HG03571 (cell line): Measurements from ENCODE around the gene XAGE1B.
"Not testable (repeated sequence)": the region's sequence is repeated elsewhere in the genome, so short reads cannot be mapped to it uniquely, and the experiment has no call there.

Source experiments
- ATAC-seq: cut with Tn5 transposase; IDR thresholded peaks from one replicate; pipeline ENCODE4 v1.9.1; 2021; ENCODE audit not compliant: unreplicated experiment

Gene XAGE1B, protein sequence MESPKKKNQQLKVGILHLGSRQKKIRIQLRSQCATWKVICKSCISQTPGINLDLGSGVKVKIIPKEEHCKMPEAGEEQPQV

DNA sequence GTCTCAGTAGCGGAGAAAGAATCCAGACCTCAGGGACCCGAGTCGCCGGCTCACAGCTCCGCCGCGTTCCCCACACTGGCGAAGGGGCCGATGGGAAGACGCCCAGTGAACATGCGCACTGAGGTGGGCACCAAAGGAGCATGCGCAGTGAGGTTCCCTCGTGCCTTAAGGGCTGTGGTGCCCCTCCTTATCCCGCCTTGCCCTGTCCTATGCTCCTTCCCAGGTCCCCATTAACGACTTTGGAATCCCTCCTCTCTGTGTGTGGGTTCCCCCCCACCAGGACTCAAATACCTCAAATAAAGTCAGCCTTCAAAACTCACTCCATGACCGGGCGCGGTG, at the start of gene XAGE1B:
Gene XAGE1B, minus strand, starts transcription at position 77 of the 339 bp plus-strand sequence. CDS start 1,536 bp downstream, outside the sequence.
- ATAC-seq: not testable (repeated sequence)

DNA sequence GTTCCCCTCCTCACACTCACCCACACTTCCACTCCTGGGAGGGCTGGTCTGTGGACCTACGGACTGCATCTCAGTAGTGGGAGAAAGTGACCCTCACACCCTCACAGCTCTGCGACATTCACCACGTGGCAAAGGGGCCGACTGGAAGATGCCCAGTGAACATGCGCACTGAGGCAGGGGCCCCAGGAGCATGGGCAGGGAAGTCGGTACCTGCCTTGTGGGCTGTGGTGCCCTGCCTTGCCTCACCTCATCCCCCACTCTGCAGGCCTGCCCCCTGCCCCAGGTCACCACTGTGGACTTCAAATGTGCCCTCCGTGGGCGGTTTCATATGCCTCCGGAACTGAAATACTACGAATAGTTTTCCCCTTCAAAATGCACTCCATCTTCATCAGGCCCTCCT, 46.2 kb upstream of the XAGE1B start:
- no peak for ATAC-seq

DNA sequence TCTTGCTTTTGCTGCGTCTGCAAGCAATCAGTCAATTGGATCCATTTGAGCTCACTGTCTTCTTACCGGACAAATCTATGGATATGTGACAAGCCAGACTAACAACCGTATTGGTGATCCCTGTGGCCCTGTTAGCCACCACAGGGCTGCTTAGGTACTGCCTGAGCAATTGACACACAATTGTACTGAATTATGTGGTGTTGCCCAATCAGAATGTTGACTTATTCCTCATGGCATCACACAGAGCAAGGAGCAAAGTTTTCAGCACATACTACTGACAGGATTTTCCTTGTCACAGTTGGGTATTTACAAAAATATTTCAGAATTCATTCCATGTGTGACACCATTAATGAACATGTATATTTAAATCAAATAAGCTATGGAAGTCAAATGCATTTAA, 41.3 kb upstream of the XAGE1B start:
- no peak for ATAC-seq

DNA sequence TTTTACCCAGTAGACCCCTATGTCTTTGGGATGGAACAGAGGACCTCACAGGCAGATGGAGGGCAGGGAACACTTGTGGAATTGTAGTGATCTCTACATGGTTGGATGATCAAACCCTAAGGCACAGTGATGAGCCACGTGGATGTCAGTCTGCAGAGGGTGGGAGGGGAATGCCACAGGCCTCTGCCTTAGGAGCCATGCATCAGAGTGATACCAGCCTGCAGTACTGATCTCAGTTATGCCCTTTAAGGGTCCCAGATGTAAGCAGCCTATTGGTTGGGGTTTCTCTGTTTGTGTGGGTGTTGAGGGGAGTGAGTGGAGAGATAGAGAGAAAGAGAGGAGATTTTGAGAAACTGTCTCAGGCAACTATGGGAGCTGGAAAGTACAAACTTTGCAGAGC, 39.9 kb upstream of the XAGE1B start:
- no peak for ATAC-seq

DNA sequence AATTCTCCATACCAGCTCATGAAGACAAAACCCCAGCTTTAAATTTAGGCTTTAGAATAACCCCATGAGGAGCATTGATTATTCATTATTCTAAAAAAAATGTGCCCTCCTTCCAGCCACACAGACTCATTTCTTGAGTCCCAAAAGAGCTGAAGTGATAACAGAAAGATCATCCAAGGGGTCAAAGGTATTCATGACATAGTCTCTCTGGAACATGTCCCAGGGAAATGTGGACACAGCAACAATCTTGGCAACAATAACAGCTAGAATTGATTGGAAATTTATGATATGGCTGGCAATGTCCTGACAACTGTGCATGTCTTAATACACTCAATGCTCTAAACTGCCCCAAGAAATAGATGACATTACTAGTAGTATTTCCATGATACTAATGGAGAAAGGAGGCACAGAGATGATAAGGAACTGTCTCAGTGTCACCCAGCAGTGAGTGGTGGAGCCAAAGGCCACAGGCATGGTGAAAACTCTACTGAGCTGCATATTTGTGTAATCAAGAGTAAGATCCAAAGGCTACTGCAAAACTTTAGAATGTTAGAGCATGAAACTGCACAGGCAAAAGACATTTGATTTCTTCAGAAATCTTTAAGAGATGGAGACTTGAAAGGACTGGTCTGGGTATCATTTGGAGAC, 37.3 kb upstream of the XAGE1B start:
- no peak for ATAC-seq

DNA sequence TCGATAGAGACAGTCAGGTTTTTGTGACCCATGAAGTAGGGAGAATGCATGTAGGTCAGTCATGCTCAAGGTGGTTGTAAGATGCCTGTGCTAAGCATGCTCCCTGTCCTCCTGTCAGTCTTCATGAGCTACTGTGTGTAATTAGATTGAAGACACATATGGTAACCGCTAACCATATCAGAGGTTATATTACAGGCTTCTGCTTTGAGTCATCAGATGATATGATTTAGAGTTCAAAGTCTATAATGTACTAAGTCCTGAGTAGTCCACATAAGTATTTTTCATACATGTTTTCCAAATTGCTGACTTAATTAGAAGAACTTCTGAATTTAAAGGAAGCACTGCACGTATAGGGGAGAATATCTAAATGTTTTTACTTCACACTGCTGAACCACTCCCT, 31.9 kb upstream of the XAGE1B start:
- ATAC-seq: not testable (repeated sequence)

DNA sequence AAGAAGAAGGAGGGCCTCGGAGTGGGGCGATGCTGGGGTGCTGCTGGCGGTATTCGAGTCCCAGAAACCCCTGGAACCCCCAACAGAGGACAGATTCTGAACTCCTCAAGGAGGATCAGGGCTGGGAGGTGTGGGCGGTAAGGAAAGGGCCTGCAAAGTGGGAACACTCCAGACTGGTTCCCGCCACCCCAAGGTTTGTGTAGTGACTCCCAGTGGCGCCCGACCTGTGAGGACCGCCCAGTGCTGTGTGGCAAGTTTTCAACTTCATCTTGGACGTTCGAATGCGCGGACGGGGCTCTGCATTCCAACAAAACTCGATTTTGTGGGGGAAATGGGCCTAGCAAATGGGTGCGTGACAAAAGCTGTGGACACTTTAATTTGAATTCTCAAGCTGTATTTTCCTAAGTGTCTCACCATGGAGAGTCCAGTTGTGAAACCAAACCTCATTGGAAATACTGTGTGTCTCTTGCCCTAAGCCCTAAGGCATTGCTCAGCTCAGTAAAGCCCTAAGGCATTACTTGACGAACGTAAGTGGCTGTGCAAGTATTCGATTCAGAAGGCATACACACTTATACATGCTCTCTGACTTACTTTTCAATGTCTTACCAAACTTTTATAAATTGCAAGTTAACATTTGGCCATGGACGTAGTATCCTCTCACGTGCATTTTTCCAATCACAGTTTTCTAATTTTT, 27.4 kb upstream of the XAGE1B start:
- no peak for ATAC-seq

DNA sequence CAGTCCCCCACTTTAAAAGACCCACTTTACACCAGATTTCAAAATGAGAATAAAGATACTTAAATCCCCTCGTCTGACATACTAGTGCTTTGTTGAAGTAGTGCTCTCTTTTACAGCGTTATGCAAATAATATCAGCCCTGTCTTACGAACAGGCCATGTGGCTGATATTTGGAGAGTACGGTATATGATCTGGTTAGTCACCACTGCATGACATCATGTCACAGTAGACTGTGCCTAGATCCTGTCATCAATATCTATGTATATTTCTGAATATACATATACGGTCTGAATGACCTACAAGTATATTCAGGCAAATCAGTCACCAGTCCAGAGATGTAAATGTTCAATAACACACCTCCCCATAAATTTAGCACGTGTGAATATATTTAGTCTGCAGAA, 25.4 kb upstream of the XAGE1B start:
- no peak for ATAC-seq

DNA sequence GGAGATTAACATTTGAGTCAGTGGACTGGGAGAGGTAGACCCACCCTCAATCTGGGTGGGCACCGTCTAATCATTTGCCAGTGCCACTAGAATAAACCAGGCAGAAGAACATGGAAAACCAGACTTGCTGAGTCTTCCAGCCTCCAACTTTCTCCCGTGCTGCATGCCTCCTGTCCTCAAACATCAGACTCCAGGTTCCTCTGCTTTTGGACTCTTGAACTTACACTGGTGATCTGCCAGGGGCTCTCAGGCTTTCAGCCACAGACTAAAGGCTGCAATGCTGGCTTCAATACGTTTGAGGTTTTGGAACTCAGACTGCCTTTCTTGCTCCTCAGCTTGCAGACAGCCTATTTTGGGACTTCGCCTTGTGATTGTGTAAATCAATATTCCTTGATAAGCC, 24.2 kb upstream of the XAGE1B start:
- not testable (repeated sequence) for ATAC-seq

DNA sequence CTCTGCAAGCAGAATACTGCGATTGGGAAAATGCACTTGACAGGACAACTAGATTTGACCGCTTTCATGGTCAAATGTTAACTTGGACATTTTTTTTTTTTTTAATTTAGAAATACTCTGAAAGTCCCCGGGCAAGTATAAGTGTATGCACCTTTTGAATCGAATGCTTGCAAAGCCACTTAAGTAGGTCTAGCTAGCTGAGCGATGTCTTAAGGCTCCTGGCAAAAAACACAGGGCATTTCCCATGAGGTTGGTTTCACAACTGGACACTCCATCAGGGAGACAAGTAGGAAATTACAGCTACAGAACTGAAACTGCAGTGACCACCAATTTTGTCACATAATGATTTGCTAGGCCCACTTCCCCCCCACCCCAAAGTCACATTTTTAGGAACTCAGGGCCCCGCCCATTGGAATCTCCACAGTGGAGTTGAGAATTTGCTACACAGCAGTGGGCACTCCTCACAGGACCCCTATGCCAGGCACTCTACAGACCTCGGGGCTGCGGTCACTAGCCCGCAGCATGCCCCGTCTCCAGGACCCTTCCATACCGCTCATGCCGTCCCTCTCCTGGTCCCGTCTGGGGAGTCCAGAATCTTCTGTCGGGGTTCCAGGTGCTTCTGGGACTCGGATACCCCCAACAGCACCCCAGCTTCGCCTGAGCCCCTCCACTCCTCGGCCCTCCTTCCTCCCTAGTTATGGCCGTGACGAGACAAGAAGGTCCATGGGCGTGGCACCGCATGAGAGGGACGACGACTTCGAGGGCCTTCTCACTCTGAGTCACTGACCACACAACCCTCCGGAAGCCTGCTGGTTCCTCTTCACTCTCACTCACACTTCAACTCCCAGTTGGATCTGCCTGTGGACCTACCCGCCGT, 515 bp downstream of the XAGE1B start:
- ATAC-seq: not testable (repeated sequence)

DNA sequence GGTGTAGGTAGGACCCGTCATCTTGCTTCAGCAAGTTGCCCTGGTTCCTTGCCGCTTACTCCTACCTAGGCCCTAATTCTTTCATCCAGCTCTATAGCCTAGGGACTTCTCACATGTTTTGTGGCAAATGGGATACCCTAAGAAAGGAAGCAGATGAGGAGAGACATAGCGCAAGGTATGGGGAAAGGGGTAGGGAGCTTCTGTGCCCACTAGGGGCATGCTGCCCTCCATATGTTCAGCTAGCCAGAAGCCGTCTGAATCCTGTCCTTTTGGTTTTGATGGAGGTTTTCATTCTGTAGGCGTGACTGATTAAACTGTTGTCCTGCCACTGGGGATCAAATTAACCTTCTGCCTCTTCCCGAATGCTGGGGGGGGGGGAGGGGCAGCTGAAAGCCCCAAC, 5.7 kb downstream of the XAGE1B start:
- not testable (repeated sequence) for ATAC-seq

DNA sequence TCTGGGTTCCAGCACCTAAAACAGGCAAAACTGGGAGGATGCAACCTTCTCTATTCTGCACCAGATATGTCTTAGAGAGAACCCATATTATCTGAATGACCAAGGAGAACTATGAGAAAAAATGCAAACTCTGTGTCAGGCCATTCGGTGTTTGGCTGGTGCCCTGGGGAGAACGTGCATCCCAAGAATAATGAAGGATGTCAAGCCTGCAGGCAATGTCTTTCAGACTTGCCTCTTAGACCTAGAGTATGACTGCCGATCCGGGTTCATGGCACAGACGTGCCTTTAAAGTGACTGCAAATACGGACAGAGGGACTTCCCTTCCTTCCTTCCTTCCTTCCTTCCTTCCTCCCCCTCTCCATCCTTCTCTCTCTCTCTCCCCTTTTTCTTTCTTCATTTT, 6.9 kb downstream of the XAGE1B start:
- ATAC-seq: no peak

DNA sequence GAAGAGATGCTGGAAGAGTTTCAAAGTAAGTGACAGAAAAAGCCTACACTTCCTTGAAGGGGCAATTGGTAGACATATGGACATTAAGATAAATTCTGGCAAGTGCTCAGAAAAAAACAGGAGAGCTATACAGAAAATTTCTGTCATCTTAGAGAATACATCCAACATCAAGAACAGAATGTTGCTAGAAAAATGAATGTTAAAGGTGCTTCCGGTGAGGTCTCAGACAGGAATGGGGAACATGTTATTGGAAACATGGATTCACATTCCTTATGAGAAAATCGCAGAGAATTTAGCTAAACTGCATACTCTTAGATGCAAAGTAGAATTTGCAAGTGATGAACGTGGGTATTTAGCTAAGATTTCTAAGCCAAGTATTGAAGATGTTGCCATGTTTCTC, 9.5 kb downstream of the XAGE1B start:
- ATAC-seq: no peak

DNA sequence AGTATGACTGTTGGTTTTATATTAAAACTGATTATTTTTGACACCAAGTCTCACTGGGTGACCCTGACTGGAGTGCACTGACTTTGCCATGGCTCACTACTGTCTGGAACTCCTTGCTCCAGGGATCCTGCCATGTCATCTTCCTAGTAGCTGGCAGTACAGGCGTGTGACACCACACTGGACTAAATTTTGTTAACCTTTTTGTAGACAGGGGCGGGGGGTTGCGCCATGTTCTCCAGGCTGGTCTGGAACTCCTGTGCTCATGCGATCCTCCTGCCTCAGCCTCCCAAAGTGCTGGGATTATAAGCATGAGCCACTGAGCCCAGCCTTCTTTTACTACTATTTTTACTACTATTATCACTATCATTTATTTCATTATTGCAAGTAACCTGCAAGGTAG, 12.3 kb downstream of the XAGE1B start:
- no peak for ATAC-seq

DNA sequence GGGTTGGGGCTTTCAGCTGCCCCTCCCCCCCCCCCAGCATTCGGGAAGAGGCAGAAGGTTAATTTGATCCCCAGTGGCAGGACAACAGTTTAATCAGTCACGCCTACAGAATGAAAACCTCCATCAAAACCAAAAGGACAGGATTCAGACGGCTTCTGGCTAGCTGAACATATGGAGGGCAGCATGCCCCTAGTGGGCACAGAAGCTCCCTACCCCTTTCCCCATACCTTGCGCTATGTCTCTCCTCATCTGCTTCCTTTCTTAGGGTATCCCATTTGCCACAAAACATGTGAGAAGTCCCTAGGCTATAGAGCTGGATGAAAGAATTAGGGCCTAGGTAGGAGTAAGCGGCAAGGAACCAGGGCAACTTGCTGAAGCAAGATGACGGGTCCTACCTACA, 15.5 kb downstream of the XAGE1B start:
- ATAC-seq: not testable (repeated sequence)

DNA sequence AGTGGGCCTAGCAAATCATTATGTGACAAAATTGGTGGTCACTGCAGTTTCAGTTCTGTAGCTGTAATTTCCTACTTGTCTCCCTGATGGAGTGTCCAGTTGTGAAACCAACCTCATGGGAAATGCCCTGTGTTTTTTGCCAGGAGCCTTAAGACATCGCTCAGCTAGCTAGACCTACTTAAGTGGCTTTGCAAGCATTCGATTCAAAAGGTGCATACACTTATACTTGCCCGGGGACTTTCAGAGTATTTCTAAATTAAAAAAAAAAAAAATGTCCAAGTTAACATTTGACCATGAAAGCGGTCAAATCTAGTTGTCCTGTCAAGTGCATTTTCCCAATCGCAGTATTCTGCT, 20.5 kb downstream of the XAGE1B start:
- not testable (repeated sequence) for ATAC-seq

DNA sequence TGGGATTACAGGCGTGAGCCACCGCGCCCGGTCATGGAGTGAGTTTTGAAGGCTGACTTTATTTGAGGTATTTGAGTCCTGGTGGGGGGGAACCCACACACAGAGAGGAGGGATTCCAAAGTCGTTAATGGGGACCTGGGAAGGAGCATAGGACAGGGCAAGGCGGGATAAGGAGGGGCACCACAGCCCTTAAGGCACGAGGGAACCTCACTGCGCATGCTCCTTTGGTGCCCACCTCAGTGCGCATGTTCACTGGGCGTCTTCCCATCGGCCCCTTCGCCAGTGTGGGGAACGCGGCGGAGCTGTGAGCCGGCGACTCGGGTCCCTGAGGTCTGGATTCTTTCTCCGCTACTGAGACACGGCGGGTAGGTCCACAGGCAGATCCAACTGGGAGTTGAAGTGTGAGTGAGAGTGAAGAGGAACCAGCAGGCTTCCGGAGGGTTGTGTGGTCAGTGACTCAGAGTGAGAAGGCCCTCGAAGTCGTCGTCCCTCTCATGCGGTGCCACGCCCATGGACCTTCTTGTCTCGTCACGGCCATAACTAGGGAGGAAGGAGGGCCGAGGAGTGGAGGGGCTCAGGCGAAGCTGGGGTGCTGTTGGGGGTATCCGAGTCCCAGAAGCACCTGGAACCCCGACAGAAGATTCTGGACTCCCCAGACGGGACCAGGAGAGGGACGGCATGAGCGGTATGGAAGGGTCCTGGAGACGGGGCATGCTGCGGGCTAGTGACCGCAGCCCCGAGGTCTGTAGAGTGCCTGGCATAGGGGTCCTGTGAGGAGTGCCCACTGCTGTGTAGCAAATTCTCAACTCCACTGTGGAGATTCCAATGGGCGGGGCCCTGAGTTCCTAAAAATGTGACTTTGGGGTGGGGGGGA, 21.1 kb downstream of the XAGE1B start, which contains the start of gene XAGE1A:
Gene XAGE1A, plus strand, starts transcription at position 264 of the 874 bp plus-strand sequence. CDS start 1,554 bp downstream, outside the sequence.
- not testable (repeated sequence) for ATAC-seq

DNA sequence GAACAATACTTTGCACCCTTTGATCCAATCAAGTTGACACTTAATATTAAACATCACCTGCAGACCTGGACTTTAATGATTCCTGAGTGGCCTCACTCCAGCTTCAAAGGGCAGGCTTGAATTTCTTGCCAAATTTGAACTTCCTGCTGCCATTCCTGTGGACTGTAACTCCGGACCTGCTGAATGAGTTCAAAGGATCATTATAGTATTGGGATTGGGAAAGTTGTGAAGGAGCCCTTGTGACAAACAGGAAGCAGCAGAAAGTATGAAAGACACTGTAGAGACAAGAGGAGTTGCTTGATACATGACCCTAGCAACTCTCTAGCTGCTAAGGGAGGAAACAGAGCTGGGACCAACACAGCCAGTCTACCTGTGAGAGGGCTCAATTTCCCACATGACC, 45.6 kb downstream of the XAGE1B start:
- not testable (repeated sequence) for ATAC-seq
